Stimulated activated effector memory CD8-positive, alpha-beta T cell treated with anti-CD3 and anti-CD28 coated beads, Interleukin-12 subunit alpha, Interleukin-12 subunit beta, amount 100 ng/mL, for 72 hours (primary cell): ENCODE results near the gene ITGB4.
A peak's percentile ranks its signal among the peaks of the same experiment; 100 is the strongest.

Experiments used
- ATAC-seq: fragments of 150-1000 bp; cut with Tn5 transposase; 2 replicates; pipeline ENCODE4 v1.10.0; 2021
- DNase-seq, 2 donors: peaks; one replicate each; pipeline ENCODE4 v3.0.0; 2021 to 2022; ENCODE audit warnings: low spot score in 2 of 2
- H3K27ac Mint-ChIP-seq: one replicate; pipeline ENCODE4 v1.8.0; 2022; ENCODE audit warnings: mild to moderate bottlenecking, mixed read lengths
- H3K36me3 Mint-ChIP-seq: one replicate; pipeline ENCODE4 v1.8.0; 2022; ENCODE audit warnings: mild to moderate bottlenecking, mixed read lengths
- H3K4me1 Mint-ChIP-seq: one replicate; pipeline ENCODE4 v1.8.0; 2022; ENCODE audit warnings: mixed read lengths
- H3K4me3 Mint-ChIP-seq: one replicate; pipeline ENCODE4 v1.8.0; 2022; ENCODE audit warnings: mild to moderate bottlenecking, mixed read lengths
- H3K9me3 Mint-ChIP-seq: one replicate; pipeline ENCODE4 v1.8.0; 2022; ENCODE audit warnings: mixed read lengths

Gene ITGB4

DNA sequence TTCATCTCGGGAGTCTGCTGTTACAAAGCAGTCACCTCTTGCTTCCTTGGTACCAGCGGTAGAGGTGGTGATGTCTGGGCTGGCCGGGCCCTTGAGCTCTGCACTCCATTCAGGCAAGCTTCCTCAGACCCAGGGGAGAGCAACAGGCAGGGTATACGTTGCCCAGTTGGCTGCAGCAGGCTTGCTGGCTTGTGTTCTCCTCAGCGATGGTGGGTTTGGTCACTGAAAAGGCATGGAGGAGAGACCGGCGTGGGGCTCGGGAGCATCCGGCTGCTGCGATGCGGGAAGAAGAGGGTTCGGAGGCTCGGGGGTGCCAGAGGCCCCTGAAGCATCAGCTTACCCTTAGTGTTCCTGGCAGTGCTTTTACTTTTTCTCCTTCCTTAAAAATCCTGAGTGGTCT is 28.3 kb upstream of the ITGB4 start:
- H3K4me3 Mint-ChIP-seq = no peak overlapping the region
- ATAC-seq (no peak), DNase-seq (no peak)
- no peaks in the 10 kb centered on the region for H3K9me3 Mint-ChIP-seq
- peaks cover 46% of the 10 kb centered on the region for H3K4me1 Mint-ChIP-seq
- peak overlapping the region; percentile 60 for H3K27ac Mint-ChIP-seq
- peaks cover 76% of the 10 kb centered on the region for H3K36me3 Mint-ChIP-seq

DNA sequence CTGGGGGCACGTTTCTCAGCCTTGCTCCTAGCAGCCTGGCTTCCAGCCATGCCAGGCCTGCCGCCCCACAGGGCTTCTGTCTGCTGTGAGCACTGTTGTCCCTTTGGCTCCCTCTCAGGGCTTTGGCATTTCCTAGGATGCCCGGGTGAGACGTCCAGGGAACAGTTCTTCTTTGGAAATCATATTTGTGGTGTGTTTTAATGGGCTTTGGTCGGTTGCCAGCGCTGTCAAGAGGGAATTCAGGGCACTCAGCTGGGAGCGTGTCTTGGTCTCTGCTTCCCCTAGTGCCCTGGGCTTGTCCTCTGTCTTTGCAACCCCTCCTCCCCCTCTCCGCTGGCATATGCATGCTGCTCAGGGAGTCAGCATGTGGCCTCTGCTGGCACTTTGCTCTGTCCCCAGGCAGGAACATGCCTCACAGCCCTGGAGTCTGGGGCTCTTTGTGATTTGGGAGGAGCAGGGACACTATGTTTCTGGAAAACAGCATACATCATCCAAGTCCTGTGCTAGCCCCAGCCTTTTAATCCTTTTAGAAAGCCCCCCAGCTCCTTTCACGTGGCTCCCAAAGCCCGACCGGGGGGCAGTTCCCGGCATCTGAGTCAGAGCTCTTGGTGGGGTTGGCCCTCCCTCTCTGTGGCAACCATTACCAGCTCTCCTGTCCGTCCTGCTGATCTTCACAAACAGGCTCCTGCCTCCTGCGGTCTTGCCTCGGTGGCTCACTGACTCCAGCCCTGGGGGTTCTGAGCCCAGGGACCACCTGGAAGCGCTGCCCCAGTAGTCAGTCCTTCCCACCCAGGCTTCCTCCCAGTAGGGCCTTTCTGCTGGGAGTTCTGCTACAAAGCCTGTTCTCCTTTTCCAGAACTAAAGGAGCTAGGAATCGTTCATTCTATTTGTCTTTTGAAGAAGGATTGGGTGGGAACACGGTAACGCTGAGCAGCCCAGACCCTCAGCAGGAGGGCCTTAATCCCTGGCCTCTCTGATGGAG is 27.5 kb upstream of the ITGB4 start:
- peak overlapping the region; percentile 60 for H3K27ac Mint-ChIP-seq
- peaks cover 38% of the 10 kb centered on the region for H3K4me1 Mint-ChIP-seq
- H3K4me3 Mint-ChIP-seq = no peak overlapping the region
- H3K9me3 Mint-ChIP-seq = no peaks in the 10 kb centered on the region
- DNase-seq (no peak), ATAC-seq (no peak)
- H3K36me3 Mint-ChIP-seq = peaks cover 77% of the 10 kb centered on the region

DNA sequence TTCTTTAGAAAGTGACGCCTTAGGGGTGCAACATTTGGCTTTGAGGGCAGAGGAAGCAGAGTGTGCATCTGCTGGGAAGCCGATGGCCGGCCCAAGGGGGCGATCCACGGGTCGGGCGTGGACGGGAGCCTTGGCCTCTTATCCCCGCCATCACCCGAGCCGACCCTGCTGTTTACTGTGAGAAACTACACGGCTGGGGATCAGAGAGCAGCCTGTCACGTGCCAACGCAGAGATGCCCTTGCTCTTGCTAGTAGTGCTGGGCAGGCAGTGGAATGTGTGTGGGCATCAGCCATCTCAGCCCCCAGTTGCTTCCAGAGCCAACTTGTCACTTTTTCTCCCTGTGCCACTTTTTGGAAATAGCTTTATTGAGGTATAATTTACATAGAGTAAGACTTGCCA is 26.7 kb upstream of the ITGB4 start:
- ATAC-seq (no peak), DNase-seq (no peak)
- no peak overlapping the region for H3K4me3 Mint-ChIP-seq
- H3K9me3 Mint-ChIP-seq = no peaks in the 10 kb centered on the region
- H3K4me1 Mint-ChIP-seq = peaks cover 30% of the 10 kb centered on the region
- H3K36me3 Mint-ChIP-seq = peaks cover 77% of the 10 kb centered on the region
- H3K27ac Mint-ChIP-seq = no peak overlapping the region

DNA sequence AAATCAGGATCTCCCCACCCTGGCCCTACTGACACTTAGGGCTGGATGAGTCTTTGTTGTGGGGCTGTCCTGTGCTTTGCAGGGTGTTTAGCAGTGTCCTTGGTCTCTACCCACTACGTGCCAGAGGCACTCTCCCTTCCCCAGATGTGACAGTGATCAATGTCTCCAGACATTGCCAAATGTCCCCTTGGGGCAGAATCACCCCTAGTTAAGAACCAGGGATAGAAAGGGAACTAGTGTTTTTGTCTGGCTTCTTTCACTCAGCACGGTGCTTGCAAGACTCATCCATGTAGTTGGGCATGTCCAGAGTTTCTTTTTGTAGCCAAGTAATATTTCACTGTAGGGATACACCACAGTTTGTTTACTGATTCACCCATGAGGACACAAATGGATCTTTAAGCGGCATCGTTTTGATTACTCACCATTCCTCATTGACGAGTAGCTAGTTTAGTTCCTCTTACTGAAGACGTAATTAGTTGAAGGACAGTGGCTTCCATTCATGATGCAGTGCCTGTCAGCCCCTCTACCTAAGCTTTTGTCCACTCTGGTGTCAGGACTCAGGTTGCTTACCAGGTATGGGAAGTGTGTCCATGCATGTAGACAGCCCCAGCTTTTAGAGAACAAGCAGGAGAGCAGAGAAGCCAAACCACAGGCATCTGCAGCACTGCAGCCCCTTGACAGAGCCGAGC is 26.0 kb upstream of the ITGB4 start:
- H3K36me3 Mint-ChIP-seq = peaks cover 81% of the 10 kb centered on the region
- H3K27ac Mint-ChIP-seq = no peak overlapping the region
- ATAC-seq = no peak
- peaks cover 26% of the 10 kb centered on the region for H3K4me1 Mint-ChIP-seq
- no peak overlapping the region for H3K4me3 Mint-ChIP-seq
- no peak for DNase-seq
- no peaks in the 10 kb centered on the region for H3K9me3 Mint-ChIP-seq

DNA sequence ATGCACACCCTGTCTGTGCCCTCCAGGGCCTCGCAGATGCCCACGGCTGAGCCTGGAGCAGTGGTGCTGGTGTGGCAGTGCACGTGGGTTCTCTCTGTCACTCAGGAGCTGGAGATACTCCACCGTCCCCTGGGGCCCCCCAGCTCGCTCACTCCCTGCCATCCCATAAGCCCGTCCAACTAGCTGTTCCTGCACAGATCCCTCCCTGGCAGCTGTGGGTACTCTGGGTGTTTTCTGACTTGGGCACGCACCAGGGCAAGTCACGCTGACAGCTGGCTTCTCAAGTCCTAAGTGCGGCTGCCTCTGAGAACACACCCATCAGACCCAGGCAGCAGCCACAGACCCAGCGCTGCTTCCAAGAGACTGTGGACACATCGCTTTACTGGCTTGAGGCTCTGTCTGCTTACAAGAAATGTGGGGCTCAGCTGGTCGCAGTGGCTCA is 25.4 kb upstream of the ITGB4 start:
- no peak overlapping the region for H3K4me3 Mint-ChIP-seq
- H3K4me1 Mint-ChIP-seq = peaks cover 20% of the 10 kb centered on the region
- H3K36me3 Mint-ChIP-seq = peaks cover 81% of the 10 kb centered on the region
- DNase-seq (no peak), ATAC-seq (no peak)
- H3K9me3 Mint-ChIP-seq = no peaks in the 10 kb centered on the region
- no peak overlapping the region for H3K27ac Mint-ChIP-seq

DNA sequence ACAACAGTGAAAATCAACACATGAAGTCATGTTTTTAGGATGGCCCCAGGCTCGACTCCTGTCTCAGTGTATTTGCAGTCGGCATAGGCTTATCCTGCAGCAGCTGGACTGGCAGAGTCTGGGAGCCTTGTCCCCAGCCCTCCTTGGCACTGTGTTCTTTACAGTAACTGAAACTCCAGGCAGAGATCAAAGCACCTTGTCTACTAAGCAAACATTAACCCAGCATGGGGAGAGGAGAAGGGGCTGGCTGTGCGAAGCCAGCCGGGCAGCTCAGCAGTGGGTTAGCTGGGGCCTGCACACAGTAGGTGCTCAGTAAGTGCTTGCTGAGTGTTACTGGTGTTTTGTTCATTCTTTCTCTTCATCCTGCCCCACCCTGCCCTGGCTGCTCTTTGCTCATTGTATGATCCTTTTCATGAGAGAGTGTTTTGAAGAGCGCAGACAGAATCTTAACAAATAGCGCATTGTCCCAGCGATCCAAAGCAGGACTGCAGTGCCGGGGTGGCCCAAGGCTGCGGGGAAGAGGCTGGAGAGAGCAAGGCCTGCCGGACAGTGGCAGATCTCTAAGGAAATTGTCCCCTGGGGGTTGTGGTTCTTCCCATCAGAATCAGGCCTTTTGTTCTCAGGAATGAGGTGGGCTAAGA is 23.5 kb upstream of the ITGB4 start:
- Mint-ChIP-seq H3K36me3 (peaks cover 89% of the 10 kb centered on the region), H3K27ac (peak overlapping the region; percentile 77), H3K4me1 (peaks cover 5% of the 10 kb centered on the region), H3K4me3 (no peak overlapping the region), H3K9me3 (no peaks in the 10 kb centered on the region)
- DNase-seq (no peak), ATAC-seq (no peak)

DNA sequence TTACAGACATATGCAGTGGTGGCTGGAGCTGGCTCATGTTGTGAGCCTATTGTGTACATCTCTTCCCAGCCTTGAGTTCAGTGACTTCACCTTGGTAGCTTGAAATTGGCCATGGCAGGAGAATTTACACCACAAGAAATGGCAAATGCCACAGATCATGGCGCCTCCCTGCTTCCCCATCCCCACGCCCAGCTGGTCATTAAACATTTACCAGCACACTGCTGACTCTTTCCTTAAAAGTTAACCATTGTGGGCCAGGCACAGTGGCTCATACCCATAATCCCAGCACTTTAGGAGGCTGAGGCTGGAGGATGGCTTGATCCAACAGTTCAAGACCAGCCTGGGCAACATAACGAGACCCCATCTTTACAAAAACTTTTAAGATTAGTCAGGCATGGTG is 22.6 kb upstream of the ITGB4 start:
- H3K9me3 Mint-ChIP-seq = no peaks in the 10 kb centered on the region
- no peak overlapping the region for H3K27ac Mint-ChIP-seq
- peaks cover 92% of the 10 kb centered on the region for H3K36me3 Mint-ChIP-seq
- ATAC-seq (no peak), DNase-seq (no peak)
- H3K4me3 Mint-ChIP-seq = no peak overlapping the region
- peaks cover 5% of the 10 kb centered on the region for H3K4me1 Mint-ChIP-seq

DNA sequence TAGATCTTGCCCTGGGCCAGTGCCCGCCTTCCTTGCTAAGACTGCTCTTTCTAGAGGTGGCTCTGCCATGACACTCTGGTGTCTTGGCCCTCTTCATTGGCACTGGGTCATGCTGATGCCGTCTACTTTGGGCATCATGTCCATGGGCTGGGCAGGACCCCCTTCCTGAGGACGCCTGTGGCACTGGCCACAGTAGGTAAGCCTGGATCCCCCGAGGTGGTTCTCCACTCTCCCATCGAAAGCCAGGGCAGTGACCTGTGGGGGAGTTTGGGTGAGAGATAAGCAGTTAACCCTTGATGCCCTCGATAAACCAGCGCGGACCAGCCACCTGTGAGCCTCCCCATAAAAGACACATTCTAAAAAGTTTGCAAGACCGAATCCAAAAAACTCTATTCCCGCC is 20.0 kb upstream of the ITGB4 start:
- Mint-ChIP-seq H3K4me1 (no peaks in the 10 kb centered on the region), H3K36me3 (peaks cover 97% of the 10 kb centered on the region), H3K9me3 (no peaks in the 10 kb centered on the region), H3K4me3 (no peak overlapping the region), H3K27ac (no peak overlapping the region)
- ATAC-seq = no peak
- no peak for DNase-seq

DNA sequence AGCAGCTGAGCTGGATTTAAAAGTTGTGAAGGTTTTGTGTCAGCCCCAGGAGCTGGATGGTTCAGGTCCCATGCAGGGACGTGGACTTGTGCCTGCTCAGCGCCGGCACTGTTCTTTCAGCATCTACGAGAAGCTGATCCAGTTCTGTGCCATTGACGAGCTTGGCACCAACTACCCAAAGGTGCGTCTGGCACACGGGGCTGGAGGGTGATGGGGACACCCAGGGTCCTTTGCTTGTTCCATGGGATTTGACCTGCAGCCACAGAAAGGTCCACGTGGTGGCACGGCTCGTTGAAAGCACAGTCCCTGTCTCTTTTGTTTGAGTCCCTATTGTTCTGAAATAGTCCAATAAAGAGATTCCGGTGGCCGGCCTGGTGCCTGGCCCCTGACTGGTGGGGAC is 18.1 kb upstream of the ITGB4 start:
- H3K36me3 Mint-ChIP-seq = peaks cover 97% of the 10 kb centered on the region
- no peak overlapping the region for H3K4me3 Mint-ChIP-seq
- H3K27ac Mint-ChIP-seq = no peak overlapping the region
- no peaks in the 10 kb centered on the region for H3K9me3 Mint-ChIP-seq
- DNase-seq = no peak
- H3K4me1 Mint-ChIP-seq = no peaks in the 10 kb centered on the region
- no peak for ATAC-seq

DNA sequence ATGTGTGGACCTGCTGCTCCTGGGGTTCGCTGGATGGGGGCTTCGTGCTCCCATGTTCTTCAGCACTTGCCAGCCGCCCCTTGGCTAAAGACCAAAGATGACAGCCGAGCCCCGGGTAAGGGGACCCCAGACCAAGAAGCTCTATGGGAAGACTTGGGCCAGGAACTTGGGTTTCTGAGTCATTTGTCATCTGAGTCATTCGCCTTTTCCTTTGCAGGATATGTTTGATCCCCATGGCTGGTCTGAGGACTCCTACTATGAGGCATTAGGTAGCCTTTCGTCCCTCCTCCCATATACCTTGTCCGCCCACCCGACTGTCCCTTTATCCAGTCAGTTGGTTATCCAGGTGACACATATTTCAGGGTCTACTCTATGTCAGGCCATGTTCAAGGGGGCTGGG is 17.7 kb upstream of the ITGB4 start:
- H3K36me3 Mint-ChIP-seq = peaks cover 99% of the 10 kb centered on the region
- H3K4me3 Mint-ChIP-seq = no peak overlapping the region

DNA sequence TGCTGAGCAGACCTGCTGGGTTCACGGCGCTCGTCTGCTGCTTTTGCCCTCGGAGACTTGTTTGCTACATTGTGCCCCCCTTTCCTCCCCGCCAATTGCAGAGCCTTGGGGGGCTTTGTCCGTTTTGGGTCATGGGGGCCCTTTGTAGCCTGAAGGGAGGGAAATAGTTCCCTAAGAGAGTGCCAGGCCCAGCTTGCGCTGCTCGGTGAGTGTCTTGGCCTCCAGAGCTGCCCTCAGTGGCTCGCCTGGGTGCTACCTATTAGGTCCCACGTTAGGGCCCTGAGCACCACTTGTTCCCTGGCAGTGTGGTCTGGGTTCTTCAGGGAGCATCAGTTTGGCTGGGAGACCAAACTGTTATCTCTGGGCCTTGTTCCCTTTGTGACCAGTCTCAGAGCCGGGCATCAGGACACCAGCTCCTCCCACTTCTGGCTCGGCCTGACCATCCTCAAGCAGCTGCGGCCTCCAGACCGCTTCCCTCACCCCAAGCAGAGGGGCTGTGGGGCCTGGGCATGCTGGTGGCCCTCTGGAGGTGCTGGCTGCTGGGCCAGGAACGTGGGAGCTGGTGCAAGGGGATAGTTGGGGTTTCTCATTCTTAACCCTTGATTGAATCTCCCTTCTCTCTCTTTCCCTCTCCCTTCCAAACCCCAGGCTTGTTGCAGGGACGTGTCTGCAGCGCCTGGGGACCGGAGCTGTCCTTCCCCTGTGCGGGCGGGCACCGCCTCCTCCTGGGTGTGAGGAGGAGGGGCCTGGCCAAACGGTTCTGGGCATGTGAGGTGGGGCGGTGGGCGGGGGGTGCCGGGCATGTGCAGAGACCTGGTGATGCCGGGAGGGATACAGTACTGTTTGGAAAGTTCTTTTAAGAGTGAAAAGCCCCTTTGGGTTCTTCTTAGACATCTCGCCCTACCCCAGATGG is 16.0 kb upstream of the ITGB4 start:
- Mint-ChIP-seq H3K36me3 (peaks cover 87% of the 10 kb centered on the region), H3K4me1 (no peaks in the 10 kb centered on the region), H3K9me3 (no peaks in the 10 kb centered on the region), H3K27ac (peak overlapping the region; percentile 34), H3K4me3 (no peak overlapping the region)
- DNase-seq (no peak), ATAC-seq (no peak)

More for the DNA sequence above, 17.7 kb upstream of the ITGB4 start:
- ATAC-seq (no peak), DNase-seq (no peak)
- H3K4me1 Mint-ChIP-seq = no peaks in the 10 kb centered on the region
- no peaks in the 10 kb centered on the region for H3K9me3 Mint-ChIP-seq
- H3K27ac Mint-ChIP-seq = no peak overlapping the region

DNA sequence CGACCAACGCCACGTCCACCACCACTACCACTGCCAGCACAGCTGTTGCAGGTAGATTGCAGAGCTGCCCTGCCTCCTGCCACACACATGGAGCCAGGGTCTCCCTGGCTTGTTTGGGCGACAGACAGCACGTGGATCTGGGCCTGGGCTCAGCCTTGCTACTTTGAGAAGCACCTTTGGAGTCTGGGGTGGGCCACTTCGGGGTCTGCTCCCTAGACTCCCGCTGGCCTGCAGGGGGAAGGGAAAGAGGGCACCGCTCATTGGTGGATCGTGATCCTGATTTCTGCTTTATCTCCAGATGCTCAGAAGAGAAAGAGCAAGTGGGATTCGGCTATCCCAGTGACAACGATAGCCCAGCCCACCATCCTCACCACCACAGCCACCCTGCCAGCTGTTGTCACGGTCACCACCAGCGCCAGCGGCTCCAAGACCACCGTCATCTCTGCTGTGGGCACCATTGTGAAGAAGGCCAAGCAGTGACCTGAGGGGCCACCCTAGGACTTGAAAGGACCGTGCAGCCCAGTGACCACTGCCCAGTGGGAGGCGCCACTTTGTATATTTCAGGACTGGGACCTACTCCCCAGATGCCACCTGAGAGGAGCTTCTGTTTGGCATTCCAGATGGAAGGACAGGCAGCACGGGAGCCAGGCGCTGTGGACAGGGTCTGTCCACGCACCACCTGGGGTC is 15.1 kb upstream of the ITGB4 start:
- peak overlapping the region; percentile 34 for H3K27ac Mint-ChIP-seq
- no peak overlapping the region for H3K4me3 Mint-ChIP-seq
- peaks cover 77% of the 10 kb centered on the region for H3K36me3 Mint-ChIP-seq
- no peaks in the 10 kb centered on the region for H3K9me3 Mint-ChIP-seq
- no peak for DNase-seq
- no peaks in the 10 kb centered on the region for H3K4me1 Mint-ChIP-seq
- no peak for ATAC-seq

DNA sequence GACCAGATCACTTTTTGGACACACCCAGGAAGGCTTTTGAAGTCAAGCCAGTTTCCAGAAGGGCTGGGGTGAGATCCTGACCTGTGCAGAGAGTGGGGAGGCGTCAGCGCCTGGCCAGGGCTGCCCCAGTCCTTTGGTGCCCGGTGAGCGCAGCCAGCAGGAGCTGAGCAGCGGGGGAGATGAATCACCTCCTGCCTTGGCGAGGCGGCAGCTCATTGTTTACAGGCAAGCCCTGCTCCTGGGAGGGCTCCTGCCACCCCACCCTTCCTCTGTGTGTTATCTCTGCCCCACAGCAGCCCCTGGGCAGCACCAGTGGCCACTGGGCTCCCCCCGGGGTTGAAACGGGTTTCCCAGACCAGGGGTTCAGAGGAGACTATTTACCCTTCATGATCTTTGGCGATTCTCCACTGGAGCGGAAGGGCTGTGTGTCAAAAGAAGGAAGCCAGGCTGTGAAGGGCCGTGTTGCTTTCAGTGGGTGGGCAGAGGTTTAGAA is 14.1 kb upstream of the ITGB4 start:
- Mint-ChIP-seq H3K4me1 (no peaks in the 10 kb centered on the region), H3K27ac (peak overlapping the region; percentile 75), H3K36me3 (peaks cover 68% of the 10 kb centered on the region), H3K4me3 (no peak overlapping the region), H3K9me3 (no peaks in the 10 kb centered on the region)
- ATAC-seq (no peak), DNase-seq (no peak)

DNA sequence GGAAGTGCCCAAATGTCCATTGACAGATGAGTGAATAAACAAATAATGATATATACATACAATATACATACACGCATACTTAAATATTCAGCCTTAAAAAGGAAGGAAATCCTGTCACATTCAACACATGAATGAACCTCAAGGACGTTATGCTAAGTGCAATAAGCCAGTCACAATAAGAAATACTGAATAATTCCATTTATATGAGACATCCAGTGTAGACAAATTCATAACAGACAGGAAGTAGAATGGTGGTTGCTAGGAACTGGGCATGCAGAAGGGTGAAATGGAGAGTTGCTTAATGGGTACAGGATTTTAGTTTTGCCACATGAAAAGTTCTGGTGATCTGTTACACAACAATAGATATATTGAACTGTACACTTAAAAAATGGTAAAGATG is 8.8 kb upstream of the ITGB4 start:
- peaks cover 16% of the 10 kb centered on the region for H3K36me3 Mint-ChIP-seq
- no peaks in the 10 kb centered on the region for H3K4me1 Mint-ChIP-seq
- H3K9me3 Mint-ChIP-seq = no peaks in the 10 kb centered on the region
- no peak for ATAC-seq
- DNase-seq = no peak
- no peak overlapping the region for H3K27ac Mint-ChIP-seq
- H3K4me3 Mint-ChIP-seq = no peak overlapping the region
